ENCODE measurements around the gene SNCAIP.

Gene SNCAIP

GRCh38 chr5:122429545-122430318 is 117.7 kb downstream of the SNCAIP start:
- DNase-seq (ENCODE audit: low spot score): no peak

DNA sequence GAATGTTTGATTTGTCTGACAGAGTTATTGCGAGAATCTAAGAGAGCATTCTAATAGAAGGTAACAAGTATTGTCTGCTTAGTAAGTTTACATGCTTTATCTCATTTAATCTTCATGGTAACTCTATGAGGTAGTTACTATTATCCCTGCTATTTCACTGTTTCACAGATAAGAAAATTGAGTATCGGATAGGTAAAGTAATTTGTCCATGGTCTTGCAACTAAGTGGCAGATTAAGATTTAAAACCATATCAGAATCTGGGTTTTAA is 118.2 kb downstream of the SNCAIP start:
- DNase-seq (ENCODE audit: low spot score): no peak

DNA sequence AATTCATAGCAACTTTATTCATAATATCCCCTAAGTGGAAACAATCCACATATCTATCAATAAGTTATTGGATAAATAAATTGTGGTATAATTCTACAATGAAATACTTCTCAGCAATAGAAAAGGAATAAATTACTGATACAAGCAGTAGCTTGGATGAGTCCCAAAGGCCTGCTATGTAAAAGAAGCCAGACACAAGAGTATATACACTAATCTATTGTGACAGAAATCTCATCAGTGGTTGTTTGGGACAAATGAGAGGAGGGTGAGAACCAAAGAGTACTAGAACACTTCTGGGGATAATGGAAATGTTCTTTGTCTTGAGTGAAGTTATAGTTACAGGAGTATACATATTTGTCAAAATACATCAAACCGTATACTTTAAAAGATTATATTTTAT is 119.3 kb downstream of the SNCAIP start:
- no peak for DNase-seq (ENCODE audit: low spot score)

DNA sequence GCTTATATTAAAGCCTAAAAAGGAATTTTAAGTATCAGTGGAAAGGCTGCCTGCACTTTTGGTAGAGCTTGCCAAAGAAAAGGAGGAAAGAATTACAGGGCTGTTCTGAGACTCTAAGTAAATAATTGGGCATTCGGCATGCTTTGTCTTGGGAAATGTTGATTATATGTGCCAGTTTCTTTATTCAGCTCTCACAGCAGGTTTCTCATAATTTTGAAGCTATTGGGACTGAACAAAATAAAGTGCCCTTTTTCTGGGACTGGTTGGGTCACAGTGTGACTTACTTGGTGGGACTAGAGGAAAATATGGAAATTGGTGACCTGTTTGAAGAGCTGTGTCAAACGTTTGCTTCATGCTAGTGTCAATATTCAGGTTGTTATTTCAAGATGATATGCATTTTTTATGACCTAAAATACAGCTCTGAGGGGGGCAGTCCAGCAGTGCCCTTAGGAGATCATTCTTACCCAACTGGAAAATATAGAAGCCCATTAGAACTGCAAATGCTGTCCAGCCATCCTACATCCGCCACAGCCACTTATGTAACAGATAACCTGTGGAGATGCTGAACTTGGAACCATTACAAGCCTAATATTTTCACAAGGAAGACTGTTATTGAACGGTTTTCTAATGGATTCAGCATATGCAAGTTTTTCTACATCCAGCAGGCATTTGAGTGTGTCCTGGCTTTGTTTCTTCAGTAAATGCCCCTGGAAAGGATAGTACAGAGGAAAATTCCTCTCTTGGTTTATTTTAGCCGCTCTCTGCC is 122.4 kb downstream of the SNCAIP start:
- DNase-seq (ENCODE audit: low spot score): no peak

- DNase-seq (ENCODE audit: low spot score): no peak
Observed at GRCh38 chr5:122435234-122435633, 123.2 kb downstream of the SNCAIP start.

DNA sequence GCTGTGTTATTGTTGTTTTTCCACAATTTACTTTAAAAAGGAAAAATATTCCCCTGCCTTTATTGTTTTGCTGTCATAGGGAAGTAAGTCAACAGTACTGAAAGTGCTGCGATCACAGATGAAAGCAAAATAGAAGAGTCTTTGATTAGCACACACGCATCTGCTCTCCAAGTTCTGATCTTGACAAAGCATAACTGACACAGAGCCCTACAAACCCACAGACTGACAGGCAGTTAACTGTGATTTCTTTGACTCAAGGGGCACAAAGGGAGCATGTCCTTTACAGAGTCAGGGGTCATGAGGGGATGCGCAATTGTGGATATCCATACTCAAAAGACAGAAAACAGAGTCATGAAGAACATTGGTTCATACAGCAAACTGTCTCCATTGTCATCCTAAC is 123.7 kb downstream of the SNCAIP start:
- no peak for DNase-seq (ENCODE audit: low spot score)

DNA sequence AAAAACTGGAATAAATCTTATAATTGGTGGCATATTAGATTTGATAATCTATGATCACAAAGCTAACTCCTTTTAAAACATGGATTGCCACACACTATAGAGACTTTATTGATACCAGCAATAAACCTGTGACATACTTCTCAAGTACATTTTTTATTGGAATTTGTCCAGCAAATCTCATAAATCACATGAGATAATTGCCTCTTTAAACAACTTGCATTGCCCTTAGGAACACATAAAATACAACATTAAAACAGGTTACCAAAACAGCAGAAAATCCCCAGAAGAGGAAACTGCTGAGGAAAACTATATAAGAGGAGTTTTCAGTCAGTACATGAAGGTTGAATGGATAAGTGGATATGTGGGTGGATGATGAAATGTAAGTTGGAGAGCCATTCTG is 124.6 kb downstream of the SNCAIP start:
- no peak for DNase-seq (ENCODE audit: low spot score)

- DNase-seq (ENCODE audit: low spot score): no peak
Observed at GRCh38 chr5:122439645-122440044, 127.6 kb downstream of the SNCAIP start.

DNA sequence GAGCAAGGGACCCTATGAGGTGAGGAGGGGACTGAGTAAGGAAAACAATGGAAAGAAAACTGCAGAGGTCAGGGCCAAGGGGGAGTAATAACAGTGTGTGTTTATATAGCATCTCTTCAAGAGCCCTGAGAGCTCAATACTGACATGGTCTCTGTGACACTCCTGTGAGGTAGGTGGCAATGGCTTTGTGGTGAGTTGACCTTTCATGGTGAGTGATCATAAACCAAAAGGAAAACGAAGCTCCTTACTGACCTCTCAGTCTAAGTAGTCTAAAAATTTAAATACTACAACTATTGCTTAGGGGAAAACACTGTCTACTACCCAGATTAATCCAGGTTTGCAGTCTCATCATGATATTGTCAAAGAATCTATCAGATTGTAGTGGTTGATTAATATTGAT is 130.9 kb downstream of the SNCAIP start:
- DNase-seq (ENCODE audit: low spot score): no peak

DNA sequence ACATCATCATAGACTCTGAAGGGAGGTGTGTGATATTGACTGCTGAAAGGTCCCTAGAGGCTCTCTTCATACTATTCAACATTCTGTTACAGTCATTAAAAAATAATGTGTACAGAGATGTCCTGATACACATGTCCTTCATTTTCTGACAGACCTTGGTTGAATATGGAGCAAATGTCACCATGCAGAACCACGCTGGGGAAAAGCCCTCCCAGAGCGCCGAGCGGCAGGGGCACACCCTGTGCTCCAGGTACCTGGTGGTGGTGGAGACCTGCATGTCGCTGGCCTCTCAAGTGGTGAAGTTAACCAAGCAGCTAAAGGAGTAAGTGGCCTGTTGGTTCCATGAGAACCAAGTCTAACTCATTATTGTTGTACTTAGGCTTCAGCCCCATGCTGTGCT is 132.4 kb downstream of the SNCAIP start:
- DNase-seq (ENCODE audit: low spot score): no peak

GRCh38 chr5:122445070-122445469 is 133.0 kb downstream of the SNCAIP start:
- no peak for DNase-seq (ENCODE audit: low spot score)

GRCh38 chr5:122447072-122447471 is 135.0 kb downstream of the SNCAIP start:
- DNase-seq (ENCODE audit: low spot score): no peak

DNA sequence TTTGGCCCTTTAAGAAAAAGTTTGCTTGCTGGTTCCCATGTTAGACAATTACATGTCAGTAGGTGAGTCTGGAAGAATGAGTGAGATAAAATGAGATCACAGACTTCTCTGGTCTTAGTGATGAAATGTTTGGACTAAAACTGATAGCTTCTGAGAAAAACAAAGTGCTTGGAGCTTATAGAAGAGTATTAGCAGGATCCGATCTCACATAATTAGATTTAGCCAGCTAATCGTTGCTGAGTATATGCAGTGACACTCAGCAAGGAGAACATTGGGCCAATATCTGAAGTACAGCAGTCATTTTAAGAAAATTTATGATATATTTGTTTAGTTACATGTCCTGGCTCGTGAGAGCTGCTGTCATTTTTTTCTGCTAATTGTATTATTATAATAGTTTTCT is 135.8 kb downstream of the SNCAIP start:
- DNase-seq (ENCODE audit: low spot score): no peak

GRCh38 chr5:122454541-122454940 is 142.5 kb downstream of the SNCAIP start:
- no peak for DNase-seq (ENCODE audit: low spot score)

DNA sequence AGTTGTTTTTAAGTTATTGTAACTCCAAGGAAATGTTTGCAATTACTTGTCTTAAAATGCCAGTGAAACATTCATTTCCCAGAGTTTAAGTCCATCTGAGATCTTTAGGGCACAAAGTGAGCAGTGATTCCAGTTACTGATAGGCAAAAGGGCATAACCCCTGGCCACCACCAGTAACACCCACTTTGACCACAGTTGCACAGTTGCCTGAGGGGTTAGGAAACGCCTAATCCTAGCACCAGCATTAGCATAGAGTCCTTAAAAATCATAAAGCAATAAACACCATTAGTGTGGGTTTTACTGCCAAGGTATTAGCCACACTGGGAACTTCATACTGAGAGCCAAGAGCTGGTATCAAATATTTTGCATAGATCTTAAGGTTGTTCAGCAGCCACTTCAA is 143.9 kb downstream of the SNCAIP start:
- DNase-seq (ENCODE audit: low spot score): no peak

- no peak for DNase-seq (ENCODE audit: low spot score)
Observed at GRCh38 chr5:122457178-122457826, 145.3 kb downstream of the SNCAIP start.

- DNase-seq (ENCODE audit: low spot score): no peak
Observed at GRCh38 chr5:122458278-122458872, 146.3 kb downstream of the SNCAIP start.

- no peak for DNase-seq (ENCODE audit: low spot score)
Observed at GRCh38 chr5:122462486-122462885, 150.4 kb downstream of the SNCAIP start.

GRCh38 chr5:122463221-122463620 is 151.2 kb downstream of the SNCAIP start:
- DNase-seq (ENCODE audit: low spot score): no peak

DNA sequence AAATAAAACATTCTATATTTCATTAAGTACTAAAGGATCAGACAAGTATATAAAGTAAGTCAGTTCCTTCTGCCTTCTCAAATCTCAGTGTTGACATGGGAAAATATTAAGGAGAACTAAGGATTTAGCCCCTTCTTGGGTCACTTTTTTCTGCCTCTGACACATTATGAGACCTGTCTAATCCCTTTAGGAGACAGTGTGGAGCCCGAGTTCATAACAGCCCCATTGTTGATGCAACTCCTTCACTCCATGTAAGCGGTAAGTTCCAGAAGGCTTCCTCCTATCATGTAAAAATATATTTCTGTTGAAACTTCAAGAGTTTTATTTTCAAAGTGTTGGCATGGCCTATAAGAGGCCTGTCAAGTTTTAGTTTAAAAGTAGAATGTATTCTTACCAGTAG is 152.2 kb downstream of the SNCAIP start:
- DNase-seq (ENCODE audit: low spot score): no peak

GRCh38 chr5:122465031-122465577 is 153.1 kb downstream of the SNCAIP start:
- no peak for DNase-seq (ENCODE audit: low spot score)

- DNase-seq (ENCODE audit: low spot score): no peak
Observed at GRCh38 chr5:122465994-122466393, 154.0 kb downstream of the SNCAIP start.

Data from left forelimb (tissue), 1 donor.